ENCODE results near the gene PHKB.

DNA sequence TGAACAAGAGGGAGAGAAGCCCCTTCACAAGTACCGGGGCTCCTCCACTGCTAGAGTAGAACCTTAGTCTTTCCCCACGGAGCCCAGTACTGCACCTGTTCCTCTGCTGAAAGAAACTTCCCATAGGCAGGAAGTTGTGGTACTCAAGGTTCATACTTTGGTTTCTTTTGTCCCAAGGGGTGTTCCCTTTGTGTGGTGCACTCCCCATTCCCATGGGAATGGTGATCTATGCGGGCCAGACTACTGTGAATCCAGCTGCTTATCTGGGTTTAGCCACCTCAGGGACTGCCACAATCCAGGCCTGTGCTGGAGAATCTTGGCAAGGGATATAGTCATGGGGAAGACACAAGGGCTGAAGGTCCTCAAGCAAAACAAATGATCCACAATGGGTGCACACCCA, 110.6 kb downstream of the PHKB start:
- TF ChIP-seq, protein P1, sequence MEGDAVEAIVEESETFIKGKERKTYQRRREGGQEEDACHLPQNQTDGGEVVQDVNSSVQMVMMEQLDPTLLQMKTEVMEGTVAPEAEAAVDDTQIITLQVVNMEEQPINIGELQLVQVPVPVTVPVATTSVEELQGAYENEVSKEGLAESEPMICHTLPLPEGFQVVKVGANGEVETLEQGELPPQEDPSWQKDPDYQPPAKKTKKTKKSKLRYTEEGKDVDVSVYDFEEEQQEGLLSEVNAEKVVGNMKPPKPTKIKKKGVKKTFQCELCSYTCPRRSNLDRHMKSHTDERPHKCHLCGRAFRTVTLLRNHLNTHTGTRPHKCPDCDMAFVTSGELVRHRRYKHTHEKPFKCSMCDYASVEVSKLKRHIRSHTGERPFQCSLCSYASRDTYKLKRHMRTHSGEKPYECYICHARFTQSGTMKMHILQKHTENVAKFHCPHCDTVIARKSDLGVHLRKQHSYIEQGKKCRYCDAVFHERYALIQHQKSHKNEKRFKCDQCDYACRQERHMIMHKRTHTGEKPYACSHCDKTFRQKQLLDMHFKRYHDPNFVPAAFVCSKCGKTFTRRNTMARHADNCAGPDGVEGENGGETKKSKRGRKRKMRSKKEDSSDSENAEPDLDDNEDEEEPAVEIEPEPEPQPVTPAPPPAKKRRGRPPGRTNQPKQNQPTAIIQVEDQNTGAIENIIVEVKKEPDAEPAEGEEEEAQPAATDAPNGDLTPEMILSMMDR (IDR thresholded peaks at IDR 0.05; ENCODE audit: poor library complexity, severe bottlenecking): no peak
- TF ChIP-seq TAF1 (IDR thresholded peaks at IDR 0.05; ENCODE audit: low read depth) (no peak), POLR2AphosphoS5 (IDR thresholded peaks at IDR 0.05) (no peak), EZH2 (IDR thresholded peaks at IDR 0.05; ENCODE audit: borderline replicate concordance, insufficient read depth, low read length, poor library complexity, severe bottlenecking) (no peak), EP300 (conservative IDR thresholded peaks at IDR 0.05; ENCODE audit: poor library complexity, severe bottlenecking) (no peak), RAD21 (conservative IDR thresholded peaks at IDR 0.05) (no peak), MXI1 (conservative IDR thresholded peaks at IDR 0.05; ENCODE audit: poor library complexity, severe bottlenecking) (no peak), SMC3 (conservative IDR thresholded peaks at IDR 0.05; ENCODE audit: poor library complexity) (no peak)
